ENCODE data around the gene KDM6B. TPM values are rescaled to one million over a fixed set of nuclear protein-coding genes. Genes with fewer than 3 reads are reported as not detected.

KDM6B gene
- total and polyA plus RNA-seq, 9 of the 15 experiments (the other 6 are each of a cell fraction or from before 2014, with no cell fraction given): 0.01 to 22.9 (median 2.2) TPM

- TF ChIP-seq RERE (CRISPR knock-in tag; IDR thresholded peaks at IDR 0.05; ENCODE audit: borderline replicate concordance) (no peak), ZBTB33 (CRISPR knock-in tag; IDR thresholded peaks at IDR 0.05) (no peak), ZNF668 (CRISPR knock-in tag; IDR thresholded peaks at IDR 0.05) (no peak), E2F4 (CRISPR knock-in tag; IDR thresholded peaks at IDR 0.05; ENCODE audit: low read depth) (no peak), ZNF695 (CRISPR knock-in tag; IDR thresholded peaks at IDR 0.05) (no peak), FOXA3 (CRISPR knock-in tag; conservative IDR thresholded peaks at IDR 0.05 in 1 of 2, IDR thresholded peaks at IDR 0.05 in 1 of 2) (no peak), ATF4 (CRISPR knock-in tag; IDR thresholded peaks at IDR 0.05) (no peak)
Observed at GRCh38 chr17:7856011-7856810, 22.2 kb downstream of the KDM6B start (continued).

All from K562 (cell line).